ENCODE measurements around the gene APBA3.
A peak's percentile ranks its signal among the peaks of the same experiment; 100 is the strongest.

Gene APBA3

DNA sequence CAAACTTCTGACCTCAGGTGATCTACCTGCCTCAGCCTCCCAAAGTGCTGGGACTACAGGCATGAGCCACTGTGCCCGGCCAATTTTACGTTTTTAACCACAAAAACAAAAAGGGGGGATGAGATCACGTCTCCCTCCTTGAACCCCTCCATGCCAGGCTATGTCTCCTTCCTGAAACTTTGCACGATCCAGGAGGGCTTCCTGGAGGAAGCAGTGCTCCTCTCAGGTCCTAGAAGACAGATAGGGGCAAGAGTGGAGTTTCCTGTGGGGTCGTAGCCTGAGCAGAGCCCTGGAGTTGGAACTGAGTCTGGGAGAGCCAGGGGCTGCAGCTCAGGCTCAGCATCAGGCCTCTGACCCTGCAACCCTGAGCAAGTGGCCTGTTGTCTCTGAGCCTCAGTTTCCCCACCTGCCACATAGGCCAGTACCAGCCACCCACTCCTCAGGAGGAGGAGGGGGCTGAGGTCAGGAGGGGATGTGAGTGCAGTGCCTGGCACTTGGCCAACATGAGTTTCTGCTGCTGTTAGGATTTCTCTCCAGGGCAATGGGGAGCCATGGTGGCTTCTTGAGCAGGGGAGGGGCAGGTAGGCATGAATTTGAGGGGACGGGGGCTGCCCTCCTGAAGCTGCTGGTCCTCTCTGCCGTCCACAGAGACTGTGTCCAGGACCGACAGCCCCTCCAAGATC lies 16.0 kb downstream of the APBA3 start:
- TF ChIP-seq OSR1 (CRISPR knock-in tag; IDR thresholded peaks at IDR 0.05) (no peak), CSDC2 (CRISPR knock-in tag; IDR thresholded peaks at IDR 0.05) (no peak), TCF4 (CRISPR knock-in tag; IDR thresholded peaks at IDR 0.05; ENCODE audit: borderline replicate concordance) (no peak), PPARA (CRISPR knock-in tag; IDR thresholded peaks at IDR 0.05; ENCODE audit: borderline replicate concordance) (no peak), ZFP3 (CRISPR knock-in tag; IDR thresholded peaks at IDR 0.05) (no peak), ISL1 (CRISPR knock-in tag; IDR thresholded peaks at IDR 0.05) (no peak), RARB (CRISPR knock-in tag; IDR thresholded peaks at IDR 0.05) (no peak), ZC3H10 (CRISPR knock-in tag; IDR thresholded peaks at IDR 0.05) (no peak), ZNF8 (CRISPR knock-in tag; IDR thresholded peaks at IDR 0.05) (no peak), ZNF70 (CRISPR knock-in tag; IDR thresholded peaks at IDR 0.05) (no peak), ESRRG (CRISPR knock-in tag; IDR thresholded peaks at IDR 0.05) (no peak), SNAI2 (CRISPR knock-in tag; IDR thresholded peaks at IDR 0.05) (no peak), BACH2 (CRISPR knock-in tag; IDR thresholded peaks at IDR 0.05; ENCODE audit: borderline replicate concordance) (no peak), ZNF565 (CRISPR knock-in tag; conservative IDR thresholded peaks at IDR 0.05; ENCODE audit: low read depth) (no peak), TOX (CRISPR knock-in tag; IDR thresholded peaks at IDR 0.05; ENCODE audit: borderline replicate concordance) (no peak)
- TF ChIP-seq, protein P1, sequence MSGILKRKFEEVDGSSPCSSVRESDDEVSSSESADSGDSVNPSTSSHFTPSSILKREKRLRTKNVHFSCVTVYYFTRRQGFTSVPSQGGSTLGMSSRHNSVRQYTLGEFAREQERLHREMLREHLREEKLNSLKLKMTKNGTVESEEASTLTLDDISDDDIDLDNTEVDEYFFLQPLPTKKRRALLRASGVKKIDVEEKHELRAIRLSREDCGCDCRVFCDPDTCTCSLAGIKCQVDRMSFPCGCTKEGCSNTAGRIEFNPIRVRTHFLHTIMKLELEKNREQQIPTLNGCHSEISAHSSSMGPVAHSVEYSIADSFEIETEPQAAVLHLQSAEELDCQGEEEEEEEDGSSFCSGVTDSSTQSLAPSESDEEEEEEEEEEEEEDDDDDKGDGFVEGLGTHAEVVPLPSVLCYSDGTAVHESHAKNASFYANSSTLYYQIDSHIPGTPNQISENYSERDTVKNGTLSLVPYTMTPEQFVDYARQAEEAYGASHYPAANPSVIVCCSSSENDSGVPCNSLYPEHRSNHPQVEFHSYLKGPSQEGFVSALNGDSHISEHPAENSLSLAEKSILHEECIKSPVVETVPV (CRISPR knock-in tag; IDR thresholded peaks at IDR 0.05), result no peak
- TF ChIP-seq, protein P2, sequence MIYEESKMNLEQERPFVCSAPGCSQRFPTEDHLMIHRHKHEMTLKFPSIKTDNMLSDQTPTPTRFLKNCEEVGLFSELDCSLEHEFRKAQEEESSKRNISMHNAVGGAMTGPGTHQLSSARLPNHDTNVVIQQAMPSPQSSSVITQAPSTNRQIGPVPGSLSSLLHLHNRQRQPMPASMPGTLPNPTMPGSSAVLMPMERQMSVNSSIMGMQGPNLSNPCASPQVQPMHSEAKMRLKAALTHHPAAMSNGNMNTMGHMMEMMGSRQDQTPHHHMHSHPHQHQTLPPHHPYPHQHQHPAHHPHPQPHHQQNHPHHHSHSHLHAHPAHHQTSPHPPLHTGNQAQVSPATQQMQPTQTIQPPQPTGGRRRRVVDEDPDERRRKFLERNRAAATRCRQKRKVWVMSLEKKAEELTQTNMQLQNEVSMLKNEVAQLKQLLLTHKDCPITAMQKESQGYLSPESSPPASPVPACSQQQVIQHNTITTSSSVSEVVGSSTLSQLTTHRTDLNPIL (CRISPR knock-in tag; IDR thresholded peaks at IDR 0.05; ENCODE audit: low read depth), result no peak
- TF ChIP-seq, protein P3, sequence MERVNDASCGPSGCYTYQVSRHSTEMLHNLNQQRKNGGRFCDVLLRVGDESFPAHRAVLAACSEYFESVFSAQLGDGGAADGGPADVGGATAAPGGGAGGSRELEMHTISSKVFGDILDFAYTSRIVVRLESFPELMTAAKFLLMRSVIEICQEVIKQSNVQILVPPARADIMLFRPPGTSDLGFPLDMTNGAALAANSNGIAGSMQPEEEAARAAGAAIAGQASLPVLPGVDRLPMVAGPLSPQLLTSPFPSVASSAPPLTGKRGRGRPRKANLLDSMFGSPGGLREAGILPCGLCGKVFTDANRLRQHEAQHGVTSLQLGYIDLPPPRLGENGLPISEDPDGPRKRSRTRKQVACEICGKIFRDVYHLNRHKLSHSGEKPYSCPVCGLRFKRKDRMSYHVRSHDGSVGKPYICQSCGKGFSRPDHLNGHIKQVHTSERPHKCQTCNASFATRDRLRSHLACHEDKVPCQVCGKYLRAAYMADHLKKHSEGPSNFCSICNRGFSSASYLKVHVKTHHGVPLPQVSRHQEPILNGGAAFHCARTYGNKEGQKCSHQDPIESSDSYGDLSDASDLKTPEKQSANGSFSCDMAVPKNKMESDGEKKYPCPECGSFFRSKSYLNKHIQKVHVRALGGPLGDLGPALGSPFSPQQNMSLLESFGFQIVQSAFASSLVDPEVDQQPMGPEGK (CRISPR knock-in tag; IDR thresholded peaks at IDR 0.05; ENCODE audit: borderline replicate concordance), result no peak
- TF ChIP-seq, protein P4, sequence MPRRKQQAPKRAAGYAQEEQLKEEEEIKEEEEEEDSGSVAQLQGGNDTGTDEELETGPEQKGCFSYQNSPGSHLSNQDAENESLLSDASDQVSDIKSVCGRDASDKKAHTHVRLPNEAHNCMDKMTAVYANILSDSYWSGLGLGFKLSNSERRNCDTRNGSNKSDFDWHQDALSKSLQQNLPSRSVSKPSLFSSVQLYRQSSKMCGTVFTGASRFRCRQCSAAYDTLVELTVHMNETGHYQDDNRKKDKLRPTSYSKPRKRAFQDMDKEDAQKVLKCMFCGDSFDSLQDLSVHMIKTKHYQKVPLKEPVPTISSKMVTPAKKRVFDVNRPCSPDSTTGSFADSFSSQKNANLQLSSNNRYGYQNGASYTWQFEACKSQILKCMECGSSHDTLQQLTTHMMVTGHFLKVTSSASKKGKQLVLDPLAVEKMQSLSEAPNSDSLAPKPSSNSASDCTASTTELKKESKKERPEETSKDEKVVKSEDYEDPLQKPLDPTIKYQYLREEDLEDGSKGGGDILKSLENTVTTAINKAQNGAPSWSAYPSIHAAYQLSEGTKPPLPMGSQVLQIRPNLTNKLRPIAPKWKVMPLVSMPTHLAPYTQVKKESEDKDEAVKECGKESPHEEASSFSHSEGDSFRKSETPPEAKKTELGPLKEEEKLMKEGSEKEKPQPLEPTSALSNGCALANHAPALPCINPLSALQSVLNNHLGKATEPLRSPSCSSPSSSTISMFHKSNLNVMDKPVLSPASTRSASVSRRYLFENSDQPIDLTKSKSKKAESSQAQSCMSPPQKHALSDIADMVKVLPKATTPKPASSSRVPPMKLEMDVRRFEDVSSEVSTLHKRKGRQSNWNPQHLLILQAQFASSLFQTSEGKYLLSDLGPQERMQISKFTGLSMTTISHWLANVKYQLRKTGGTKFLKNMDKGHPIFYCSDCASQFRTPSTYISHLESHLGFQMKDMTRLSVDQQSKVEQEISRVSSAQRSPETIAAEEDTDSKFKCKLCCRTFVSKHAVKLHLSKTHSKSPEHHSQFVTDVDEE (CRISPR knock-in tag; IDR thresholded peaks at IDR 0.05), result no peak
- ATAC-seq, result no peak

DNA sequence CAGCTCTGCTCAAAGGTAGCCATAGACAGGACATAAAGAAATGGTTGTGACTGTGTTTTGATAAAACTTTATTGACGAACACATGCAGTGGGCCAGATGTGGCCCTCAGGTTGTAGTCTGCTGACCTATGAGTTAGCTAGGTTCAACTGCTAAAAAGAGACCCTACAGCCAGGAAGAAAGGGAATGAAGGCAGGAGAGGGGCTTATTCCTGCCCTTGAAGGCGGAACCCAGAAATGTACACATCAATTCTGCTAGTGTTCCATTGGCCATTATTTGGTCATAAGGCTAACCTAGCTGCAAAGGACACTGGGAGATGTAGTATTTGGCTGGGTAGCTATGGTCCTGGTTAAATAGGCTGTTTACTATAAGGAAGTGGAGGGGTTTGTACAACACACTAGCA lies 18.0 kb downstream of the APBA3 start:
- TF ChIP-seq OSR1 (CRISPR knock-in tag; IDR thresholded peaks at IDR 0.05) (no peak), ESRRG (CRISPR knock-in tag; IDR thresholded peaks at IDR 0.05) (no peak), ZNF70 (CRISPR knock-in tag; IDR thresholded peaks at IDR 0.05) (no peak)
- TF ChIP-seq, protein P4 (CRISPR knock-in tag; IDR thresholded peaks at IDR 0.05), result no peak
- peak; percentile 77 for ATAC-seq

DNA sequence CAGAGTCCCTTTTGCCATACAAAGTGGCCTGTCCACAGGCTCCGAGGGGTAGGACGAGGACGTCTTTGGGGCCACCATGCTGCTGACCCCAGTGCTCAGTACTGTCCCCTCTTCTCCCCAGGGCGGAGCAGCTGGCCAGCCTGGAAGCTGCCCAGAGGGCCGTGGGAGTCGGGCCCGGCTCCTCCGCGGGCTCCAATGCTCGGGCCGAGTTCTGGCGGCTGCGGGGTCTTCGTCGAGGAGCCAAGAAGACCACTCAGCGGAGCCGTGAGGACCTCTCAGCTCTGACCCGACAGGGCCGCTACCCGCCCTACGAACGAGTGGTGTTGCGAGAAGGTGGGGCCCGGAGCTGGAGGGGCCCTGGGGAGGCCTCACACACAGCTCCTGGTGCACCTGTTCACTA lies 21.1 kb downstream of the APBA3 start:
- TF ChIP-seq ZNF565 (CRISPR knock-in tag; conservative IDR thresholded peaks at IDR 0.05; ENCODE audit: low read depth), result no peak
- no peak for TF ChIP-seq CSDC2 (CRISPR knock-in tag; IDR thresholded peaks at IDR 0.05)
- TF ChIP-seq, protein P5, sequence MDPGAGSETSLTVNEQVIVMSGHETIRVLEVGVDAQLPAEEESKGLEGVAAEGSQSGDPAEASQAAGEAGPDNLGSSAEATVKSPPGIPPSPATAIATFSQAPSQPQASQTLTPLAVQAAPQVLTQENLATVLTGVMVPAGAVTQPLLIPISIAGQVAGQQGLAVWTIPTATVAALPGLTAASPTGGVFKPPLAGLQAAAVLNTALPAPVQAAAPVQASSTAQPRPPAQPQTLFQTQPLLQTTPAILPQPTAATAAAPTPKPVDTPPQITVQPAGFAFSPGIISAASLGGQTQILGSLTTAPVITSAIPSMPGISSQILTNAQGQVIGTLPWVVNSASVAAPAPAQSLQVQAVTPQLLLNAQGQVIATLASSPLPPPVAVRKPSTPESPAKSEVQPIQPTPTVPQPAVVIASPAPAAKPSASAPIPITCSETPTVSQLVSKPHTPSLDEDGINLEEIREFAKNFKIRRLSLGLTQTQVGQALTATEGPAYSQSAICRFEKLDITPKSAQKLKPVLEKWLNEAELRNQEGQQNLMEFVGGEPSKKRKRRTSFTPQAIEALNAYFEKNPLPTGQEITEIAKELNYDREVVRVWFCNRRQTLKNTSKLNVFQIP (CRISPR knock-in tag; IDR thresholded peaks at IDR 0.05; ENCODE audit: borderline replicate concordance, low read depth), result no peak
- ATAC-seq, result no peak

All from SK-N-SH treated with all-trans-retinoic acid at 6 μM for 48 hours (cell line).